Liver (tissue), 2 donors: Measurements from ENCODE around the gene ARHGAP28.

Experiments
- CTCF ChIP-seq: fragments of 150-350 bp; IDR thresholded peaks from 2 replicates; pipeline ENCODE4 v1.5.1; 2017; ENCODE audit warnings: improper control_type of control experiment, low read depth, low read length; ENCODE audit not compliant: missing input control
- REST ChIP-seq: IDR thresholded peaks from 2 replicates; pipeline ENCODE4 v1.6.1; 2016; ENCODE audit warnings: antibody characterized with exemption, mild to moderate bottlenecking
- donor health status: healthy.

DNA sequence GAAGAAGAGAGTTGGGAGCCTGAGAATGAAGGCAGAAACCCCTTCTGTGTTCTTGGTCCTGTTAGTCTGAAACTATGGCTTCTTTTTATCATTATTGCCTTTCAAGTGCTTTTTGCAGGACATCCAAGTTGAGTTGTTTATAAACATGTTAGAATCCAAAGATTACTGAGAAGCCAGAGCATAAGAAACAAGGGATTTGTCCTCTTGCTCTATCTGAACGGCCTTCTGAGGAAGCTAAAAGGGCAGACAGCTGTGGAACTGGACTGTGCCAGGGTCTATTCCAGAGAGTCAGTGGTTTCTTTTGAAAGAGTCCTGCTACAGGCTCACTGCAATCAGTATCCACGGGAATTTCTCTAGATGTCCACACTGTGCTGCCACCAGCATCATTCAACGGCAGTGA, 86.6 kb downstream of the ARHGAP28 start:
- TF ChIP-seq REST (no peak), CTCF (no peak)
